Astrocyte (in vitro differentiated cells and primary cell): Measurements from ENCODE around the gene NUP93. TPM values are rescaled to one million over a fixed set of nuclear protein-coding genes. Genes with fewer than 3 reads are reported as not detected.
"Not testable (repeated sequence)": the region's sequence is repeated elsewhere in the genome, so short reads cannot be mapped to it uniquely, and the experiment has no call there.

ENCODE experiments used
- DNase-seq: peaks from one replicate; pipeline ENCODE4 v3.0.0-alpha.2; 2010; ENCODE audit warnings: low read depth
- FAIRE-seq: peaks from 2 replicates; lab custom pipeline; 2011; peaks lifted over from hg19 to GRCh38; lab: Jason Lieb, UNC
- H2AFZ ChIP-seq: 2 replicates; pipeline ENCODE4 v1.6.0; 2012; ENCODE audit warnings: low read depth, low read length, inconsistent platforms
- H3K27ac ChIP-seq: 2 replicates; pipeline ENCODE4 v1.5.1; 2011; ENCODE audit warnings: low read depth, low read length, inconsistent platforms
- H3K27me3 ChIP-seq: 2 replicates; pipeline ENCODE4 v1.6.0; 2011; ENCODE audit warnings: low read length, inconsistent platforms; ENCODE audit not compliant: insufficient read depth
- H3K36me3 ChIP-seq: 2 replicates; pipeline ENCODE4 v1.5.1; 2011; ENCODE audit warnings: low read length, inconsistent platforms; ENCODE audit not compliant: insufficient read depth
- H3K4me1 ChIP-seq: 2 replicates; pipeline ENCODE4 v1.5.1; 2011; ENCODE audit warnings: low read length, inconsistent platforms; ENCODE audit not compliant: insufficient read depth
- H3K4me2 ChIP-seq: 2 replicates; pipeline ENCODE4 v1.6.0; 2012; ENCODE audit warnings: low read length, inconsistent platforms
- H3K4me3 ChIP-seq: 2 replicates; pipeline ENCODE4 v1.5.1; 2011; ENCODE audit warnings: low read depth, mild to moderate bottlenecking, low read length, inconsistent platforms; ENCODE audit not compliant: insufficient read depth
- H3K79me2 ChIP-seq: 2 replicates; pipeline ENCODE4 v1.6.0; 2012; ENCODE audit warnings: mild to moderate bottlenecking, low read length, inconsistent platforms; ENCODE audit not compliant: insufficient read depth
- H3K9ac ChIP-seq: 2 replicates; pipeline ENCODE4 v1.6.0; 2012; ENCODE audit warnings: mild to moderate bottlenecking, low read length, inconsistent platforms
- H3K9me3 ChIP-seq: 2 replicates; pipeline ENCODE4 v1.5.1; 2012; ENCODE audit warnings: low read depth, mild to moderate bottlenecking, low read length, inconsistent platforms; ENCODE audit not compliant: insufficient read depth
- H4K20me1 ChIP-seq: 2 replicates; pipeline ENCODE4 v1.6.0; 2012; ENCODE audit warnings: low read length, inconsistent platforms; ENCODE audit not compliant: insufficient read depth
- H3K27ac Mint-ChIP-seq: one replicate; pipeline ENCODE4 v1.8.0; 2021; ENCODE audit warnings: mild to moderate bottlenecking, mixed read lengths; ENCODE audit not compliant: unreplicated experiment
- H3K27me3 Mint-ChIP-seq: one replicate; pipeline ENCODE4 v1.8.0; 2021; ENCODE audit warnings: low read depth, mixed read lengths; ENCODE audit not compliant: unreplicated experiment
- H3K36me3 Mint-ChIP-seq: one replicate; pipeline ENCODE4 v1.8.0; 2021; ENCODE audit warnings: low read depth, mixed read lengths; ENCODE audit not compliant: unreplicated experiment
- H3K4me1 Mint-ChIP-seq: one replicate; pipeline ENCODE4 v1.8.0; 2021; ENCODE audit warnings: low read depth, mixed read lengths; ENCODE audit not compliant: unreplicated experiment
- H3K4me3 Mint-ChIP-seq: one replicate; pipeline ENCODE4 v1.8.0; 2021; ENCODE audit warnings: mild to moderate bottlenecking, moderate library complexity, mixed read lengths; ENCODE audit not compliant: unreplicated experiment
- H3K9me3 Mint-ChIP-seq: one replicate; pipeline ENCODE4 v1.8.0; 2021; ENCODE audit warnings: mild to moderate bottlenecking, mixed read lengths; ENCODE audit not compliant: unreplicated experiment
- EZH2 ChIP-seq: IDR thresholded peaks from 2 replicates; pipeline ENCODE4 v1.6.1; 2012; ENCODE audit warnings: mild to moderate bottlenecking, low read length, inconsistent platforms; ENCODE audit not compliant: insufficient read depth
- total RNA-seq: library from RNA; stranded (reverse); gene quantifications from 2 replicates; pipeline ENCODE4 v1.2.1, GENCODE V29; 2021
- TF ChIP-seq, protein P1 (sequence below): IDR thresholded peaks from 2 replicates; pipeline ENCODE4 v1.5.1; 2011; ENCODE audit warnings: low read depth, mild to moderate bottlenecking, inconsistent platforms, low read length, moderate library complexity; ENCODE audit not compliant: insufficient read depth

Gene NUP93
- total RNA-seq, 1 donor from 2014 or later, result 89.3 TPM

DNA sequence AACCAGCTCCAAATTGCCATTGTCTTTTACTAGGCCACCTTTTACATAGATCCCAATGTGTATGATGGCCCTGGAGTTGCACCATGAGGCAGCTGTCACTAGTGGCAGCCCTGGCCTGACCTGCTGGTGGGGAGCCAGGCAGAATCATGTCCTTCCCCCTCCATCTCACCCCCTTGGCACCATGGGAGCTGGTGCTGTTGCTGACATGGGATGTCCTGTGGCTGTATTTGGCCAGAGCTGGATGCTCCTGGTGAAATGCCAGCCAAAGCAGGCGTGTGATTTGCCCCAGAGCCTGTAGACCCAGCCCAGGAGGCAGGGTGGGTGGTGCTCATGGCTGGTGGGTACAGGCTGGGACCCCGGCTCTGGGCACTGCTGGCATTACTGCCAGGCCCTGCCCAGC is 153.7 kb downstream of the NUP93 start:
- no peak for TF ChIP-seq EZH2
- TF ChIP-seq, protein P1, sequence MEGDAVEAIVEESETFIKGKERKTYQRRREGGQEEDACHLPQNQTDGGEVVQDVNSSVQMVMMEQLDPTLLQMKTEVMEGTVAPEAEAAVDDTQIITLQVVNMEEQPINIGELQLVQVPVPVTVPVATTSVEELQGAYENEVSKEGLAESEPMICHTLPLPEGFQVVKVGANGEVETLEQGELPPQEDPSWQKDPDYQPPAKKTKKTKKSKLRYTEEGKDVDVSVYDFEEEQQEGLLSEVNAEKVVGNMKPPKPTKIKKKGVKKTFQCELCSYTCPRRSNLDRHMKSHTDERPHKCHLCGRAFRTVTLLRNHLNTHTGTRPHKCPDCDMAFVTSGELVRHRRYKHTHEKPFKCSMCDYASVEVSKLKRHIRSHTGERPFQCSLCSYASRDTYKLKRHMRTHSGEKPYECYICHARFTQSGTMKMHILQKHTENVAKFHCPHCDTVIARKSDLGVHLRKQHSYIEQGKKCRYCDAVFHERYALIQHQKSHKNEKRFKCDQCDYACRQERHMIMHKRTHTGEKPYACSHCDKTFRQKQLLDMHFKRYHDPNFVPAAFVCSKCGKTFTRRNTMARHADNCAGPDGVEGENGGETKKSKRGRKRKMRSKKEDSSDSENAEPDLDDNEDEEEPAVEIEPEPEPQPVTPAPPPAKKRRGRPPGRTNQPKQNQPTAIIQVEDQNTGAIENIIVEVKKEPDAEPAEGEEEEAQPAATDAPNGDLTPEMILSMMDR, result no peak
- Histone ChIP-seq H3K79me2 (no peaks in the 10 kb centered on the region), H3K4me2 (no peak overlapping the region), H3K9me3 (no peaks in the 10 kb centered on the region), H3K9ac (no peak overlapping the region), H3K4me3 (no peak overlapping the region), H3K27ac (no peak overlapping the region), H2AFZ (no peak overlapping the region), H3K36me3 (no peaks in the 10 kb centered on the region), H3K4me1 (no peaks in the 10 kb centered on the region), H3K27me3 (peaks cover under 1% of the 10 kb centered on the region), H4K20me1 (no peaks in the 10 kb centered on the region)
- DNase-seq, result no peak
- H3K9me3 Mint-ChIP-seq, result no peaks in the 10 kb centered on the region
- no peaks in the 10 kb centered on the region for H3K4me1 Mint-ChIP-seq
- peaks cover 11% of the 10 kb centered on the region for H3K27me3 Mint-ChIP-seq
- FAIRE-seq, result no peak
- no peaks in the 10 kb centered on the region for H3K36me3 Mint-ChIP-seq
- no peak overlapping the region for H3K27ac Mint-ChIP-seq
- no peak overlapping the region for H3K4me3 Mint-ChIP-seq

DNA sequence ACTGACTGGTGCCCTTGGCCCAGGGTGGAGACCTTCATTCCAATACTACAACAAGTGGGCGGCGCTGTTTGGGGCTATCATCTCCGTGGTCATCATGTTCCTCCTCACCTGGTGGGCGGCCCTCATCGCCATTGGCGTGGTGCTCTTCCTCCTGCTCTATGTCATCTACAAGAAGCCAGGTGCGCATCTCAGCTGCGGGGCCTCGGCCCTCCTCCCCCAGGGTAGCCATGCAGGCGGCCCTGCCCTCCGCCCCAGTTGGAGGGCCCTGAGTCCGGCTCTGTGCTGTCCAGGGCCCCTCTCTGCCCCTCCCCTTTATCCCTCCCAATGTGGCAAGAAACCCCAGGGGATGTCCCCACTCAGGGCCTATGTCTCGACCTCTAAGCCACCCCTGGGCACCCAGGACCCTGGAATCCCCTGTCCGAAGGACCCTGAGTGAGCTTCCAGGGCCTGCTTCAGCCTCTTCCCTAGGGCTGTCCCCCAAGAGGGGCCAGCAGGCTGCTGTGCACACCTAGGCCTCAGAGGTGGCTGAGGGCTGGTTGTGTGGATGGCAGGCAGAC is 154.2 kb downstream of the NUP93 start:
- Histone ChIP-seq H4K20me1 (no peaks in the 10 kb centered on the region), H3K79me2 (no peaks in the 10 kb centered on the region), H3K36me3 (no peaks in the 10 kb centered on the region), H3K4me2 (no peak overlapping the region), H3K4me3 (no peak overlapping the region), H3K9ac (no peak overlapping the region), H2AFZ (no peak overlapping the region), H3K27ac (no peak overlapping the region), H3K4me1 (no peaks in the 10 kb centered on the region), H3K9me3 (no peaks in the 10 kb centered on the region), H3K27me3 (no peaks in the 10 kb centered on the region)
- no peak for FAIRE-seq
- no peak overlapping the region for H3K27ac Mint-ChIP-seq
- H3K4me3 Mint-ChIP-seq, result no peak overlapping the region
- H3K9me3 Mint-ChIP-seq, result no peaks in the 10 kb centered on the region
- H3K4me1 Mint-ChIP-seq, result no peaks in the 10 kb centered on the region
- TF ChIP-seq EZH2, result no peak
- TF ChIP-seq, protein P1, result no peak
- DNase-seq, result no peak
- no peaks in the 10 kb centered on the region for H3K36me3 Mint-ChIP-seq
- peaks cover 11% of the 10 kb centered on the region for H3K27me3 Mint-ChIP-seq

DNA sequence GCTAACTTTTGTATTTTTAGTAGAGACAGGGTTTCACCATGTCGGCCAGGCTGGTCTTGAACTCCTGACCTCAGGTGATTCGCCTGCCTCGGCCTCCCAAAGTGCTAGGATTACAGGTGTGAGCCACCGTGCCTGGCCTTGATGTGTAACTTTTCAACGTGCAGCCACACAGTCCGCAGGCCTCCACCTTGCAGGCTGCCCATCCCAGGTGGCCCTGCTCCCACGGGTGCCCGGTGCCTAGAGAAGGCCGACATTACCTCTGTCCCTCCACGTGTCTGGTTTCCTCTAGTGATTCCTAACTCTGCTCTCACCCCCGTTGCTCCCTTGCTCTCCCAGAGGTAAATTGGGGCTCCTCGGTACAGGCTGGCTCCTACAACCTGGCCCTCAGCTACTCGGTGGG is 155.0 kb downstream of the NUP93 start:
- H3K79me2 ChIP-seq, H3K9me3 ChIP-seq, DNase-seq, H3K4me3 Mint-ChIP-seq, H3K4me2 ChIP-seq, H2AFZ ChIP-seq, H3K9ac ChIP-seq, H3K27ac ChIP-seq, H4K20me1 ChIP-seq, H3K27me3 ChIP-seq, H3K4me1 Mint-ChIP-seq, H3K36me3 Mint-ChIP-seq, H3K4me3 ChIP-seq, H3K9me3 Mint-ChIP-seq, H3K4me1 ChIP-seq, H3K36me3 ChIP-seq, FAIRE-seq, H3K27ac Mint-ChIP-seq: not testable (repeated sequence)
- peaks cover 11% of the 10 kb centered on the region for H3K27me3 Mint-ChIP-seq
